GM19025 (cell line): Measurements from ENCODE around the gene KAT2B.

Source experiments
- ATAC-seq: cut with Tn5 transposase; IDR thresholded peaks from one replicate; pipeline ENCODE4 v1.9.1; 2021; ENCODE audit warnings: mild to moderate bottlenecking, low read depth, moderate library complexity; ENCODE audit not compliant: unreplicated experiment

Gene KAT2B

GRCh38 chr3:20197775-20198174 is 157.5 kb downstream of the KAT2B start:
- ATAC-seq = no peak

- ATAC-seq = no peak
Observed at GRCh38 chr3:20201143-20201542, 160.9 kb downstream of the KAT2B start.
